Measurements from ENCODE around the gene COL18A1. TPM values are rescaled to one million over a fixed set of nuclear protein-coding genes. Genes with fewer than 3 reads are reported as not detected.
"Not testable (repeated sequence)": the region's sequence is repeated elsewhere in the genome, so short reads cannot be mapped to it uniquely, and the experiment has no call there.

Gene COL18A1
- total and polyA plus RNA-seq, 2 experiments from 2014 or later = 97.1 to 140 TPM

DNA sequence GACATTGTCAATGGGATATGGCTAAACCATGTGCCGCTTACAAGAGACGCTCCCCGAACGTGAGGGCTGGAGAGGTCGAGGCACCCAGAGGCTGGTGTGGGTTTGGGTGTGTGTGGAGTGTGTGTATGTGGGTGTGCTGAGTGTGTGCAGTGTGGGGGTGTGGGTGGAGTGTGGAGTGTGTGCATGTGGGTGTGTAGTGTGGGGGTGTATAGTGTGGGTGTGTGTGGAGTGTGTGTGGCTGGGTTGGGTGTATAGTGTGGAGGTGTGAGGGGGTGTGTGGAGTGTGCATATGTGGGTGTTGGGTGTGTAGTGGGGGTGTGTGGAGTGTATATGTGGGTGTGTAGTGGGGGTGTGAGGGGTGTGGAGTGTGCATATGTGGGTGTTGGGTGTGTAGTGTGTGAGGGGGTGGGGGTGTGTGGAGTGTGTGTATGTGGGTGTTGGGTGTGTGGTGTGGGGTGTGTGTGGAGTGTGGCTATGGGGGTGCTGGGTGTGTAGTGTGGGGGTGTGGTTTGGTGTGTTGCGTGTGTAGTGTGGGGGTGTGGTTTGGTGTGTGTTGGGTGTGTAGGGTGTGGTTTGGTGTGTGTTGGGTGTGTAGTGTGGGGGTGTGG is 95.1 kb downstream of the COL18A1 start:
- Histone ChIP-seq H4K20me1 (ENCODE audit: insufficient read depth, poor library complexity, severe bottlenecking) (no peaks in the 10 kb centered on the region), H3K4me3 (no peak overlapping the region), H3K9me3 (ENCODE audit: low read depth) (no peaks in the 10 kb centered on the region), H3K36me3 (replicated peaks; ENCODE audit: insufficient read depth, low read depth) (no peaks in the 10 kb centered on the region), H3K4me1 (ENCODE audit: insufficient read depth) (no peaks in the 10 kb centered on the region), H3K27me3 (no peaks in the 10 kb centered on the region), H2AFZ (no peak overlapping the region), H3K79me2 (no peaks in the 10 kb centered on the region), H3K9me2 (replicated peaks; ENCODE audit: insufficient read depth) (no peaks in the 10 kb centered on the region), H3K4me2 (no peak overlapping the region), H3K27ac (no peak overlapping the region)
- no peak for DNase-seq (ENCODE audit: low spot score)
- no peak for TF ChIP-seq EZH2 (IDR thresholded peaks at IDR 0.05; ENCODE audit: borderline replicate concordance)
- TF ChIP-seq EZH2phosphoT487 (IDR thresholded peaks at IDR 0.05; ENCODE audit: low read depth, severe bottlenecking, unreplicated experiment) = no peak
- TF ChIP-seq, protein P1, sequence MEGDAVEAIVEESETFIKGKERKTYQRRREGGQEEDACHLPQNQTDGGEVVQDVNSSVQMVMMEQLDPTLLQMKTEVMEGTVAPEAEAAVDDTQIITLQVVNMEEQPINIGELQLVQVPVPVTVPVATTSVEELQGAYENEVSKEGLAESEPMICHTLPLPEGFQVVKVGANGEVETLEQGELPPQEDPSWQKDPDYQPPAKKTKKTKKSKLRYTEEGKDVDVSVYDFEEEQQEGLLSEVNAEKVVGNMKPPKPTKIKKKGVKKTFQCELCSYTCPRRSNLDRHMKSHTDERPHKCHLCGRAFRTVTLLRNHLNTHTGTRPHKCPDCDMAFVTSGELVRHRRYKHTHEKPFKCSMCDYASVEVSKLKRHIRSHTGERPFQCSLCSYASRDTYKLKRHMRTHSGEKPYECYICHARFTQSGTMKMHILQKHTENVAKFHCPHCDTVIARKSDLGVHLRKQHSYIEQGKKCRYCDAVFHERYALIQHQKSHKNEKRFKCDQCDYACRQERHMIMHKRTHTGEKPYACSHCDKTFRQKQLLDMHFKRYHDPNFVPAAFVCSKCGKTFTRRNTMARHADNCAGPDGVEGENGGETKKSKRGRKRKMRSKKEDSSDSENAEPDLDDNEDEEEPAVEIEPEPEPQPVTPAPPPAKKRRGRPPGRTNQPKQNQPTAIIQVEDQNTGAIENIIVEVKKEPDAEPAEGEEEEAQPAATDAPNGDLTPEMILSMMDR (IDR thresholded peaks at IDR 0.05; ENCODE audit: poor library complexity) = no peak
- WGBS (ENCODE audit: low lambda C conversion rate, missing lambda C conversion rate) = 95% methylated on average over 5 of the region's 6 CpGs

DNA sequence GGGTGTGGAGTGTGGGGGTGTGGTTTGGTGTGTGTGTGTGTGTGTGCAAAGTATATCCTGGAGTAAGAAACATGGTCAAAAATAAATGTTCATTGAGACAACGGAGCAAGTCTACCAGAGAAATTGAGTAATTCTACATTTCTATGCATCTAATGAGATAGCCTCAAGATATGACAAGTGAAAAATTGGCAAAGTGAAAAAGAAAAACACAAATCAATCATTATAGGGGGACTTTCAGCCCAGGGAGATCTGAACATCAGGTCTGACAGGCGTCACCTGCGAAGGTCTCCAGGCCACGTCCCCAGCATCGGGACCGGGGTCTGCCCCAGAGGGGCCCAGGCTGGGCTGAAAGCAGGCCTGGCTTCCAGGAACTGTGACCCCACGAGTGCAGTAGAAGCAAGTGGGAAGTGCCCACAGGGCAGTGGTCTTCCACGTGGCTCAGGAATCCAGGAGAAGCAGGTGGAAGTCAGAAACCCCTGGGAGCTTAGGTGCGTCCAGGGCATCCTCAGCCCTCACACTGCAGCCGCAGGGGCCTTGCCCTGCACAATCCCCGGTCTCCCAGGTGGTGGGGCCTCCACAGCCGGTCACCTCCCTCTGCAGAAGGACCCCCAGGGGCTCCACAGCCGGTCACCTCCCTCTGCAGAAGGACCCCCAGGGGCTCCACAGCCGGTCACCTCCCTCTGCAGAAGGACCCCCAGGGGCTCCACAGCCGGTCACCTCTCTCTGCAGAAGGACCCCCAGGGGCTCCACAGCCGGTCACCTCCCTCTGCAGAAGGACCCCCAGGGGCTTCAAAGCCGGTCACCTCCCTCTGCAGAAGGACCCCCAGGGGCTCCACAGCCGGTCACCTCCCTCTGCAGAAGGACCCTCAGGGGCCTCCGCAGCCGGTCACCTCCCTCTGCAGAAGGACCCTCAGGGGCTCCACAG is 96.4 kb downstream of the COL18A1 start:
- not testable (repeated sequence) for H3K4me1 ChIP-seq (ENCODE audit: insufficient read depth); H3K27ac ChIP-seq; H3K36me3 ChIP-seq (replicated peaks; ENCODE audit: insufficient read depth, low read depth); H3K9me2 ChIP-seq (replicated peaks; ENCODE audit: insufficient read depth); H3K27me3 ChIP-seq; H3K9me3 ChIP-seq (ENCODE audit: low read depth); H3K79me2 ChIP-seq; H3K4me2 ChIP-seq; H2AFZ ChIP-seq; H4K20me1 ChIP-seq (ENCODE audit: insufficient read depth, poor library complexity, severe bottlenecking); H3K4me3 ChIP-seq; DNase-seq (ENCODE audit: low spot score)
- WGBS (ENCODE audit: low lambda C conversion rate, missing lambda C conversion rate) = 94% methylated on average over 11 of the region's 20 CpGs

DNA sequence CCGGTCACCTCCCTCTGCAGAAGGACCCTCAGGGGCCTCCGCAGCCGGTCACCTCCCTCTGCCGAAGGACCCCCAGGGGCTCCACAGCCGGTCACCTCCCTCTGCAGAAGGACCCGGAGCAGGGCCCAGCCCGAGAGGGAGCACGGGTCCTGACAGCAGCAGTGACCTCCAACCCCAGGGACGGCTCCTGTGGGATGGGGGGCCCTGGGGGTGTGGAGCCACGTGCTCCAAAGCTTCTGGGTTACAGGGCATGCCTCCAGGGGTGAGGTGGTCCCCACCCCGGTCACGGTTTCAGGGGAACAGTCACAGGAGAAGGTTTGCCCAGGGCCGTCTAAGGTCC is 97.0 kb downstream of the COL18A1 start:
- no peak for DNase-seq (ENCODE audit: low spot score)
- no peaks in the 10 kb centered on the region for H4K20me1 ChIP-seq (ENCODE audit: insufficient read depth, poor library complexity, severe bottlenecking)
- H3K4me2 ChIP-seq = no peak overlapping the region
- no peaks in the 10 kb centered on the region for H3K36me3 ChIP-seq (replicated peaks; ENCODE audit: insufficient read depth, low read depth)
- H3K27me3 ChIP-seq = no peaks in the 10 kb centered on the region
- no peak overlapping the region for H3K4me3 ChIP-seq
- H3K9me3 ChIP-seq (ENCODE audit: low read depth) = no peaks in the 10 kb centered on the region
- H2AFZ ChIP-seq = no peak overlapping the region
- H3K79me2 ChIP-seq = no peaks in the 10 kb centered on the region
- no peaks in the 10 kb centered on the region for H3K4me1 ChIP-seq (ENCODE audit: insufficient read depth)
- 89% methylated on average over 12 of the region's 13 CpGs for WGBS (ENCODE audit: low lambda C conversion rate, missing lambda C conversion rate)
- no peak for TF ChIP-seq EZH2 (IDR thresholded peaks at IDR 0.05; ENCODE audit: borderline replicate concordance)
- TF ChIP-seq, protein P1 (IDR thresholded peaks at IDR 0.05; ENCODE audit: poor library complexity) = no peak
- no peak for TF ChIP-seq EZH2phosphoT487 (IDR thresholded peaks at IDR 0.05; ENCODE audit: low read depth, severe bottlenecking, unreplicated experiment)
- no peak overlapping the region for H3K27ac ChIP-seq
- no peaks in the 10 kb centered on the region for H3K9me2 ChIP-seq (replicated peaks; ENCODE audit: insufficient read depth)

DNA sequence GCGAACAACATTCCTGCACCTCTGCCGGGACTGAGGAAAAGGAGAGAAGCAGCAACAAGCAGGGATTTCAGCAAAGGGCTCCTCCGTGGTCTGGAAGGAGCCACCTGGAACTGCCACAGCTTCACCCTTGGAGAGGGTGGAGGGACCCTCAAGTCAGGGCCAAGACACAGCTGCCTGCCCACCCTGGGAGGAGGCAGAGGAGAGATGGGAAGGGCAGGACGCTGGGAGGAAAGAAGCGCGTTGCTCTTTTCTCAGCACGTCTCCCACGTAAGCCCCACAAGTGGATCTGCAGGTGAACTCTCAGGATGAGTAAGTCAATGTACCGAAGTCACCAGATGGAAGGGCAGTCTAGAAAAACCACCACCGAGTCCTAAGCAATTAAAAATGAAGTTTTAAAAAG is 97.6 kb downstream of the COL18A1 start:
- no peak for TF ChIP-seq EZH2 (IDR thresholded peaks at IDR 0.05; ENCODE audit: borderline replicate concordance)
- TF ChIP-seq, protein P1 (IDR thresholded peaks at IDR 0.05; ENCODE audit: poor library complexity) = no peak
- no peak for TF ChIP-seq EZH2phosphoT487 (IDR thresholded peaks at IDR 0.05; ENCODE audit: low read depth, severe bottlenecking, unreplicated experiment)
- WGBS (ENCODE audit: low lambda C conversion rate, missing lambda C conversion rate) = 94% methylated on average over 10 of the region's 10 CpGs

DNA sequence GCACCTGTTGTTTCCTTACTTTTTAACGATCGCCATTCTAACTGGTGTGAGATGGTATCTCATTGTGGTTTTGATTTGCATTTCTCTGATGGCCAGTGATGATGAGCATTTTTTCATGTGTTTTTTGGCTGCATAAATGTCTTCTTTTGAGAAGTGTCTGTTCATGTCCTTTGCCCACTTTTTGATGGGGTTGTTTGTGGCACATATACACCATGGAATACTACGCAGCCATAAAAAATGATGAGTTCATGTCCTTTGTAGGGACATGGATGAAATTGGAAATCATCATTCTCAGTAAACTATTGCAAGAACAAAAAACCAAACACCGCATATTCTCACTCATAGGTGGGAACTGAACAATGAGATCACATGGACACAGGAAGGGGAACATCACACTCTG is 98.3 kb downstream of the COL18A1 start:
- not testable (repeated sequence) for H3K27me3 ChIP-seq; H3K79me2 ChIP-seq; H4K20me1 ChIP-seq (ENCODE audit: insufficient read depth, poor library complexity, severe bottlenecking); H3K9me2 ChIP-seq (replicated peaks; ENCODE audit: insufficient read depth); H3K9me3 ChIP-seq (ENCODE audit: low read depth); H3K4me3 ChIP-seq; H3K4me1 ChIP-seq (ENCODE audit: insufficient read depth); H2AFZ ChIP-seq; H3K36me3 ChIP-seq (replicated peaks; ENCODE audit: insufficient read depth, low read depth); DNase-seq (ENCODE audit: low spot score); H3K4me2 ChIP-seq; H3K27ac ChIP-seq
- WGBS (ENCODE audit: low lambda C conversion rate, missing lambda C conversion rate) = 92% methylated on average over 4 of the region's 4 CpGs

More for the DNA sequence above, 97.6 kb downstream of the COL18A1 start:
- no peaks in the 10 kb centered on the region for H3K9me2 ChIP-seq (replicated peaks; ENCODE audit: insufficient read depth)
- no peaks in the 10 kb centered on the region for H3K27me3 ChIP-seq
- no peaks in the 10 kb centered on the region for H3K36me3 ChIP-seq (replicated peaks; ENCODE audit: insufficient read depth, low read depth)
- DNase-seq (ENCODE audit: low spot score) = no peak
- no peak overlapping the region for H2AFZ ChIP-seq
- no peak overlapping the region for H3K27ac ChIP-seq
- no peaks in the 10 kb centered on the region for H3K9me3 ChIP-seq (ENCODE audit: low read depth)
- H3K79me2 ChIP-seq = no peaks in the 10 kb centered on the region
- H3K4me1 ChIP-seq (ENCODE audit: insufficient read depth) = no peaks in the 10 kb centered on the region
- H3K4me2 ChIP-seq = no peak overlapping the region
- no peaks in the 10 kb centered on the region for H4K20me1 ChIP-seq (ENCODE audit: insufficient read depth, poor library complexity, severe bottlenecking)
- H3K4me3 ChIP-seq = no peak overlapping the region

All from hepatocyte (in vitro differentiated cells).